ENCODE results near the gene SKI.

SKI gene

DNA sequence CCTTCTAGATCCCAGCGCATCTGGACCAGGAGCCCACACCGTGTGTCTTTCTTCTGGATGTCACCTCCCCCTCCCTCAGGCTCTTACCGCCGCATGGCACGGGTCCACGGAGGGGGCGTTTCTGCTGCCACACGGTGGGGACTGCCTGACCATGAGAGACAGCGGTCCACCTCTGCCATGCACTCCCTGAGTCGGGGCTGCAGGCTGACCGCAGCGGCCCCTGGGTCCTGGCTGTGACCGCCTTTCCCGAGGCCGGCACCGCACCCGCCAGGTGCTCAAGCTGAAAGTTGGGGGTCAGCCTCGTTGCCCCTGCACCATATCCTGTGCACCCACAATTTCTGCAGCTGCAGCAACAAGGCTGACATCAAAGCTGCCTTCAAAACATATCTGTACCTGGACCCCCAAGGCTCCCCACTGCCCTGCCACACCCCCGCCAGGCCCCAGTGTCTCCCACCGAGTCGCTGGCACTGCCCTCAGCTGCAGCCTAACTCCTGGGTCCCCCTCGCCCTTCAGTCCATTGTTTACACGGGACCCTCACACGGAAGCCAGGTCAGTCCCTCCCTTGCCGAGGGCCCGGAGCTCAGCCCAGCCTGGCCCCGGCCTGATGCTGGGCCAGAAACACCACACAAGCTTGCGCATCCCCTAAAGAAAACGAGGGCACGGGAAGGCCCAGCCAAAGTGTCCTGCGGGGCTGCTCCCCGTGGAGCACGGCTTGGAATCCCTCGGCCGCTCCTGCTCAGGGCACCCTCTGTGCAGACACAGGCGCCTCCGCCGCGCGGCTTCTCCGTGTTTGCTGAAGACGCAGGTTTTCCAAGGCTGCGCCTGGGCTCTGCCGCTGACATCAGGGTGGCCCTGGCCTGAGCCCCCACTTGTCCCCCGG is 111.3 kb downstream of the SKI start:
- DNase-seq (ENCODE audit: low read depth, low spot score), result no peak

- DNase-seq (ENCODE audit: low read depth, low spot score), result no peak
These were observed 112.2 kb downstream of the SKI start for GRCh38 chr1:2340086-2340917.

- no peak for DNase-seq (ENCODE audit: low read depth, low spot score)
These were observed 112.8 kb downstream of the SKI start for GRCh38 chr1:2340918-2341254.

- no peak for DNase-seq (ENCODE audit: low read depth, low spot score)
These were observed 113.7 kb downstream of the SKI start for GRCh38 chr1:2341706-2342383.

DNA sequence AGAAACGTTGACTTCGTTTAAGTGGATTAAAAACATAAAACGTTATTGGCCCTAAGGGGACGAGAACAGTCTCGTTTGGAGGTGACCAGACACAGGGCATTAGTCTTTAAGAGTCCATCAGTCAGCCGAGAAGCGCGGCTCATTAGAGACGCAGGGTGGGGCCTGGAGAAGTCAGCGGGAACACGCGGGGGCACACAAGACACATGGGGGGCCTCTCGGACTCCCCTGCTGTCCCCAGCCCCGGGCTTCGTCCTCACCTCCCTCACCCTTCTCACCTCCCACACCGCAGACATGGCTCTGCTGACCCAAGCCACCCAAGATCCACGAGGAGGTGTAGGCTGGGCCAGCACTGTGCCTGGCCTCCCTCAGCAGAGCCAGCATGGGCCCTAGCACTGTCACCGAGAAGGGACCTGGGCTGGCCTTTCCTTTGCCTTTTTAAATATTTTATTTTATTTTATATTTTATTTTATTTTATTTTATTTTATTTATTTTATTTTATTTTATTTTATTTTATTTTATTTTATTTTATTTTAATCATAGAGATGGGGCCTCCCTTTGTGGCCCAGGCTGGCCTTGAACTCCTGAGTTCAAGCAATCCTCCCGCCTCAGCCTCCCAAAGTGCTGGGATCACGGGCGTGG is 114.4 kb downstream of the SKI start:
- no peak for DNase-seq (ENCODE audit: low read depth, low spot score)

GRCh38 chr1:2343023-2343935 is 115.2 kb downstream of the SKI start:
- DNase-seq (ENCODE audit: low read depth, low spot score), result no peak

- DNase-seq (ENCODE audit: low read depth, low spot score), result no peak
These were observed 116.1 kb downstream of the SKI start for GRCh38 chr1:2344121-2344681.

DNA sequence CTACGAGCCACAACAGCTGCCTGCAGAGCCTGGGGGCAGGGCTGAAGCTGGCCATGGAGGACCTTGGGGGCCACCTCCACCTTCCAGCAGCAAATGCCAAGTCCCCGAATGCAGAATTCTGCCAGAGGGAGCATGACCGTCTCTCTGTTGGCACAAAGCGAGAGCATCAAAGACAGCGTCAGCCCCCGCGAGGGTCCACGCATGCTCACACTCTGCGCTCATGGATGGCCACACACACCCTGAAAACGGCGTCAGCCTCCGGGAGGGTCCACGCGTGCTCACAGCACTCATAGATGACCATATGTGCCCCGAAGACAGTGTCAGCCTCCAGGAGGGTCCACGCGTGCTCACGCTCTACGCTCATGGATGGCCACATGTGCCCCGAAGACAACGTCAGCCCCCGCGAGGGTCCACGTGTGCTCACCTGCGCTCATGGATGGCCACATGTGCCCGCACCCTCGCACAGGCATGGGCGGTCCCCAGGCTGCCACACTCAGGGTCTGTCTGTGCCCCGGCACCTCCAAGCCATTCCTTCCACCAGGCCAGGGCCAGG is 116.7 kb downstream of the SKI start:
- no peak for DNase-seq (ENCODE audit: low read depth, low spot score)

- DNase-seq (ENCODE audit: low read depth, low spot score), result no peak
These were observed 117.4 kb downstream of the SKI start for GRCh38 chr1:2345297-2346075.

GRCh38 chr1:2346691-2347408 is 118.7 kb downstream of the SKI start:
- DNase-seq (ENCODE audit: low read depth, low spot score), result no peak

- no peak for DNase-seq (ENCODE audit: low read depth, low spot score)
These were observed 119.3 kb downstream of the SKI start for GRCh38 chr1:2347409-2347785.

DNA sequence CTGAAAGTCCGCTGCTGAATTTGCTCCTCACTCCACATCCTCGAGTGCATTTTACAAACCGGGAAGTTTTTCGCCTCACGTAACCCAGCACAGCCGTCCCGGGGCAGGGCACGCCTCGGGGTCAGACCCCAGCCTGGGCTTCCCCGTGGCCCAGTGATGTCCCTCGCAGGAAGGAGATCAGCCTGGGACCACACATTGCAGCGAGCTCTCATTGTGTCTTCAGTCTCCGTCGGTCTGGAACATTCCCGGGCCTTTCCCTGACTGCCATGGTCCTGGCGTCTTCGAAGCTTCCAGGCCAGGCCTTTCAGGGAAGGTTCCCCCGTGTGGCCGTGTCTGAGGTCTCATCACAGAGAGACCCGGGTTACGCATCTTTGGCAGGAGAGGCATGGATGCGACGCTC is 119.8 kb downstream of the SKI start:
- DNase-seq (ENCODE audit: low read depth, low spot score), result no peak

DNA sequence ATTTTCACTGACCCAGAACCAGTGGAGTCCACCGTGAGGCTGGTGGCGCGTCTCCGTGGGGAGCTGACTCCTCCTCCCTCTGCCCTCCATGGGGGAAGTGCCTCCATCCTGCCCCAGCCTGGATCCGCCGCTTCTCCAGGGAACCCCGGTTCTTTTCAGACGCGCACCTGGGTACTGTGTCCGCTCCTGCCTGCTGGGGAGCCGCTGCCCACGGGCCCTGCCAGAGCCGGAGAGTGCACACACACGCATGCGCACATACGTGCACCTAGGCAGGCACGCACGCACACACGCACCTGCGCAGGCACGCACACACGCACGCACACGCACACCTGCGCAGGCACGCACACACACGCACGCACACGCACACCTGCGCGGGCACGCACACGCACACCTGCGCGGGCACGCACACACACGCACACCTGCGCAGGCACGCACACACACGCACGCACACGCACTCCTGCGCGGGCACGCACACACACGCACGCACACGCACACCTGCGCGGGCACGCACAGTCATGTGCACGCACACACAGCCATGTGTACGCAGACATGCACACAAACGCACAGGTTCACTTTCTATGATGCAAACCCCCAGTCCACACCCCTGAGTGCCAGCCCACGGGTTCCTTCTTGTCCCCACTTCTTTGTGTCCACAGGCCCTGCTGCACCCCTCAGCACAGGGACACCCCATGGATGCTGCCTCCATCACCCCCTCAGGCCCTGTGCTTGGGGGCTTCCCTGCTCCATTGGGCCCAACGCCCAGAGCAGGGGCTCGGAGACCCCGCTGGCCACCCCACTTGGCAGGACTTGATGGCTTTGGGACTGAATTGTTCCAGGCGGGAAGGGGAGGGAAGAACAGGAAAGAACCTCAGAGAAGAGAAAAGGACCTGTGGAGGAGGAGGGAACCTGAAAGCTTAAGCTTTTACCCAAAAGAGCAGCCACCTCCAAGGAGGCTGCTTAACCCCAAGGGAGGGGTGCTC is 120.5 kb downstream of the SKI start:
- no peak for DNase-seq (ENCODE audit: low read depth, low spot score)

DNA sequence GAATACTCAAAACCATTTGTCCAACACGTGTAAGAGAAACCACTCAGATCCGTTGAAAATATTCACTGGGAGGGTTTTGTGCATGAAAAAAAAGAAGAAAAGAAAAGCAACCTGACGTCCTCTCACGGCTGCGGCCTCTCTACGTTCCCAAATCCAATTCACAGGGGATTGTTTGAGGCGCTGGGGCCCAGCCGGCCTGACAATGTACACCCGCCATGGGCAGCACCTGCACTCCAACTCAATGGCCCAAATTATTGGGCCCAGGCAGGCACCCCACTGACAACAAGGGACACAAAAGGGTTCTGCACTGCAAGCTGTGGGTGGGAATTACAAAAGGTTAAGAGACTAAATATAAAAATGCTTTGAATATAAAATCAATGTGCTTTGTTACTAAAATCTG is 121.7 kb downstream of the SKI start:
- DNase-seq (ENCODE audit: low read depth, low spot score), result no peak

DNA sequence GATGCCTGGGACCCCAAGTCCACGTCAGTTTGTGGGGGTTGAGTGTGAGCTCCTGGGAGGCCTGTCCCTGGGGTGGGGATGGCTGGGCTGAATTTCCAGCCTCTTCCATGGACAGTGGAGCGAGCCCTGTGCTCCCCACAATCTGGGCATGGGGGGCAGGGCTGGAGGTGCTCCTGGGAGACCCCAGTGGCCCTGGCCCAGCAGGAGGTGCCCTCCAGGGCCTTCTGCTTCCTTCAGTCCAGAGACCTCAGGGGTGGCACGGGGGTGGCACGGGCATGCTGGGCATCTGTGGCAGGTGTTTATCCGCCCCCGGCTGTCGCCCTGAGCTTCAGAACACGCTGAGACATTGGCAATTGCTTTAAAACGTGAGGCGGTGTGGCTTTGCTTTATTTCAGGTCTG is 122.4 kb downstream of the SKI start:
- no peak for DNase-seq (ENCODE audit: low read depth, low spot score)

- DNase-seq (ENCODE audit: low read depth, low spot score), result no peak
These were observed 123.0 kb downstream of the SKI start for GRCh38 chr1:2350911-2351655.

DNA sequence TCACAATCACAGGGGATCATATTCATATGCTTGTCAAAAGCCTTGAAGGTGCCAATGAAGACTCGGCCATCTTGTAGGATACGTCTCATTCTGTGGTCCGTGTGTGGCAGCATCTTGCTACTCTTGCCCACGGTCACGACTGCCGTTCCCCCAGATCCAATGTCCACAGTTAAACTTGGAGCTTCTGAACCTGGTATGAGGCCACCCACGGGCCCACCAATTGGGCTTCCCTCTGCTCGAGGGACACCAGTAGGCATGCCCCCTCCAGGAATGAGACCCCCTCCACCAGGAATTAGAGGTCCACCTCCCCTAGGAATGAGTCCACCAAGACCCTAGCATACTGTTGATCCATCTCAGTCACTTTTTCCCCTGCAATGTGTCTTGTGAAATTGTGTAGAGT is 123.6 kb downstream of the SKI start:
- DNase-seq (ENCODE audit: low read depth, low spot score), result no peak
